ENCODE results near the gene ZDHHC12.

- TF ChIP-seq, protein P1, sequence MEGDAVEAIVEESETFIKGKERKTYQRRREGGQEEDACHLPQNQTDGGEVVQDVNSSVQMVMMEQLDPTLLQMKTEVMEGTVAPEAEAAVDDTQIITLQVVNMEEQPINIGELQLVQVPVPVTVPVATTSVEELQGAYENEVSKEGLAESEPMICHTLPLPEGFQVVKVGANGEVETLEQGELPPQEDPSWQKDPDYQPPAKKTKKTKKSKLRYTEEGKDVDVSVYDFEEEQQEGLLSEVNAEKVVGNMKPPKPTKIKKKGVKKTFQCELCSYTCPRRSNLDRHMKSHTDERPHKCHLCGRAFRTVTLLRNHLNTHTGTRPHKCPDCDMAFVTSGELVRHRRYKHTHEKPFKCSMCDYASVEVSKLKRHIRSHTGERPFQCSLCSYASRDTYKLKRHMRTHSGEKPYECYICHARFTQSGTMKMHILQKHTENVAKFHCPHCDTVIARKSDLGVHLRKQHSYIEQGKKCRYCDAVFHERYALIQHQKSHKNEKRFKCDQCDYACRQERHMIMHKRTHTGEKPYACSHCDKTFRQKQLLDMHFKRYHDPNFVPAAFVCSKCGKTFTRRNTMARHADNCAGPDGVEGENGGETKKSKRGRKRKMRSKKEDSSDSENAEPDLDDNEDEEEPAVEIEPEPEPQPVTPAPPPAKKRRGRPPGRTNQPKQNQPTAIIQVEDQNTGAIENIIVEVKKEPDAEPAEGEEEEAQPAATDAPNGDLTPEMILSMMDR (IDR thresholded peaks at IDR 0.05) = peak in 1 of 6 experiments; percentile 21
- TF ChIP-seq POLR2A (IDR thresholded peaks at IDR 0.05) = peak; percentile 60 to 63
Observed at GRCh38 chr9:128723866-128724743, at the start of gene ZDHHC12.

Measured in adrenal gland (tissue), 5 donors.